Sigmoid colon (tissue), 7 donors: Measurements from ENCODE around the gene WWC2. TPM values are rescaled to one million over a fixed set of nuclear protein-coding genes. Genes with fewer than 3 reads are reported as not detected.

Experiments
- DNase-seq: peaks from one replicate; pipeline ENCODE4 v3.0.0-alpha.2; 2019
- H3K27ac ChIP-seq, 4 donors: fragments of 200-600 bp; sonication (generic); one replicate each; pipeline ENCODE4 v1.5.1; 2016 to 2019; ENCODE audit warnings: mild to moderate bottlenecking in 1 of 4
- H3K27me3 ChIP-seq, 3 donors: fragments of 200-600 bp; sonication (generic); one replicate each; pipeline ENCODE4 v1.5.1; 2019; ENCODE audit warnings: mild to moderate bottlenecking in 1 of 3
- H3K36me3 ChIP-seq, 4 donors: fragments of 200-600 bp; sonication (generic); one replicate each; pipeline ENCODE4 v1.5.1; 2016 to 2019
- H3K4me1 ChIP-seq, 4 donors: fragments of 200-600 bp; sonication (generic); one replicate each; pipeline ENCODE4 v1.5.1; 2017 to 2019
- H3K4me3 ChIP-seq, 4 donors: fragments of 200-600 bp; sonication (generic); one replicate each; pipeline ENCODE4 v1.5.1; 2017 to 2019; ENCODE audit warnings: mild to moderate bottlenecking in 2 of 4, moderate library complexity in 1 of 4
- H3K9me3 ChIP-seq, 4 donors: fragments of 200-600 bp in 3 of 4; sonication (generic) in 3 of 4; one replicate each; pipeline versions ENCODE4 v1.5.1 to v1.6.1; 2013 to 2019
- EP300 ChIP-seq, 4 donors: sonication (generic); formaldehyde crosslinking; IDR thresholded peaks; one replicate each; pipeline ENCODE4 v1.6.1; 2017; ENCODE audit warnings: antibody characterized with exemption in 4 of 4
- POLR2A ChIP-seq, 2 donors: fragments of 450-650 bp; IDR thresholded peaks; one replicate each; pipeline ENCODE4 v1.6.1; 2016; ENCODE audit warnings: antibody characterized with exemption in 2 of 2, mild to moderate bottlenecking in 2 of 2, moderate library complexity in 2 of 2
- POLR2AphosphoS5 ChIP-seq, 4 donors: sonication (generic); formaldehyde crosslinking; IDR thresholded peaks; one replicate each; pipeline ENCODE4 v1.6.1; 2017; ENCODE audit warnings: antibody characterized with exemption in 4 of 4
- WGBS, 2 donors: extraction: QIAGEN DNeasy Blood & Tissue Kit; methylation state at CpG; one replicate each; pipeline ENCODE4 v1.1.7; 2013; 5-methylcytosine and 5-hydroxymethylcytosine counted together
- intact Hi-C: fragments of 100-400 bp; cut with DNase I; formaldehyde crosslinking; loops from one replicate; pipeline ENCODE4 v1.15.1; 2023
- polyA plus RNA-seq, 3 donors: library from polyadenylated mRNA; stranded (reverse); fragments of 200-250 nt; gene quantifications; one replicate each; pipeline ENCODE4 v1.2.3, GENCODE V29; 2013
- total RNA-seq, 4 donors: library from RNA; depleted of rRNA; stranded (reverse); fragments of >200 nt; gene quantifications; one replicate each; pipeline ENCODE4 v1.1.0, GENCODE V29; 2016
- TF ChIP-seq, protein P1 (sequence below), 4 experiments: fragments of 450-650 bp in 3 of 4; fragments of 200-600 bp in 1 of 4; IDR thresholded peaks; one replicate each; pipeline ENCODE4 v1.5.1; 2016 to 2019; ENCODE audit warnings: antibody characterized with exemption in 4 of 4, mild to moderate bottlenecking in 3 of 4, moderate library complexity in 2 of 4
- donor health status: healthy with polysubstance abuse.
- donor health status: Bipolar disorder and iron deficiency.
- donor health status: healthy.

WWC2 gene
- total and polyA plus RNA-seq, 7 donors: 1.2 to 53.5 (median 27.0) TPM

DNA sequence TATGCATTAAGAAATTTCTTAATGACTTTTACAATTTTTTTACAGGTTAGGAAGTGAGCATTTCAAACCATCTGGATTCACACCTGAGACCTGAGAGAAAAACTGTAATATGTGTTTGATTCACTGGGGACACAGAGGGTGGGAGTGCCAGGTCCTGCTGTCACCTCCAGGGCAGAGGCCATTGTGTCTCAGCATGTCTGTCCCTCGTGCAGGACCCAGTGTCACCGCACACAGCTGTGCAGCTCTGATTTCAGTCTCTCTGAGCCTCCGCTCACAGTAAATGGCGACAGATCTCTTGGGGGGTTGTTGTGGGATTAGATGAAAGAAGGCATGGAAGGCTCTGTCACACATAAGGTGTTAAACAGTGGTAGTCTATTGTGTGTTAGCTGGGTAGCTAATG lies 246.2 kb downstream of the WWC2 start:
- Histone ChIP-seq H3K27ac (no peak overlapping the region), H3K36me3 (no peaks in the 10 kb centered on the region), H3K9me3 (no peaks in the 10 kb centered on the region), H3K27me3 (peaks cover 0 to 27% (median 3%) of the 10 kb centered on the region in 3 donors), H3K4me1 (peaks cover 0 to 8% (median 3%) of the 10 kb centered on the region in 4 donors), H3K4me3 (no peak overlapping the region)
- intact Hi-C loops: no loop called here
- TF ChIP-seq EP300 (IDR thresholded peaks at IDR 0.05) (no peak), POLR2AphosphoS5 (IDR thresholded peaks at IDR 0.05) (no peak), POLR2A (IDR thresholded peaks at IDR 0.05) (no peak)
- TF ChIP-seq, protein P1, sequence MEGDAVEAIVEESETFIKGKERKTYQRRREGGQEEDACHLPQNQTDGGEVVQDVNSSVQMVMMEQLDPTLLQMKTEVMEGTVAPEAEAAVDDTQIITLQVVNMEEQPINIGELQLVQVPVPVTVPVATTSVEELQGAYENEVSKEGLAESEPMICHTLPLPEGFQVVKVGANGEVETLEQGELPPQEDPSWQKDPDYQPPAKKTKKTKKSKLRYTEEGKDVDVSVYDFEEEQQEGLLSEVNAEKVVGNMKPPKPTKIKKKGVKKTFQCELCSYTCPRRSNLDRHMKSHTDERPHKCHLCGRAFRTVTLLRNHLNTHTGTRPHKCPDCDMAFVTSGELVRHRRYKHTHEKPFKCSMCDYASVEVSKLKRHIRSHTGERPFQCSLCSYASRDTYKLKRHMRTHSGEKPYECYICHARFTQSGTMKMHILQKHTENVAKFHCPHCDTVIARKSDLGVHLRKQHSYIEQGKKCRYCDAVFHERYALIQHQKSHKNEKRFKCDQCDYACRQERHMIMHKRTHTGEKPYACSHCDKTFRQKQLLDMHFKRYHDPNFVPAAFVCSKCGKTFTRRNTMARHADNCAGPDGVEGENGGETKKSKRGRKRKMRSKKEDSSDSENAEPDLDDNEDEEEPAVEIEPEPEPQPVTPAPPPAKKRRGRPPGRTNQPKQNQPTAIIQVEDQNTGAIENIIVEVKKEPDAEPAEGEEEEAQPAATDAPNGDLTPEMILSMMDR (IDR thresholded peaks at IDR 0.05): no peak
- 86 to 91% methylated on average over 4 of the region's 4 CpGs for WGBS, 2 donors
- no peak for DNase-seq

DNA sequence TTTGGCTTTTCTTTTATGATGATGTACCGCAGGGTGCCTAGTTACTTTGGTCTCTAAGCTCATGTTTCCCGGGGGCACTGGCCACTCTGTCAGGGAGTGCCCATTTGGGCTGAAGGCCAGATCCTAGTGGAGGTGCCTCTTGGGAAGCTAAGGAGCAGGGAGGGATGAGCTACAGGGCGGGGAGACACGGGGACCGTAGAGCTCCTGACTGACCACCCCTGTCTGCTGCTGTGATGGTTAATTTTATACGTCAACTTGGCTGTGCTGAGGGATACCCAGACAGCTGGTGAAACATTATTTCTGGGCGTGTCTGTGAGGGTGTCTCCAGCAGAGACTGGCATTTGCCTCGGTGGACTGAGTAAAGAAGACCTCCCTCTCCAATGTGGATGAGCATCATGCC lies 248.1 kb downstream of the WWC2 start:
- Histone ChIP-seq H3K9me3 (no peaks in the 10 kb centered on the region), H3K36me3 (no peaks in the 10 kb centered on the region), H3K4me3 (no peak overlapping the region), H3K27me3 (peaks cover 0 to 27% (median 3%) of the 10 kb centered on the region in 3 donors), H3K4me1 (peaks cover 0 to 8% (median 3%) of the 10 kb centered on the region in 4 donors), H3K27ac (no peak overlapping the region)
- no peak for TF ChIP-seq POLR2AphosphoS5 (IDR thresholded peaks at IDR 0.05)
- no peak for TF ChIP-seq POLR2A (IDR thresholded peaks at IDR 0.05)
- TF ChIP-seq EP300 (IDR thresholded peaks at IDR 0.05): no peak
- TF ChIP-seq, protein P1 (IDR thresholded peaks at IDR 0.05): no peak
- DNase-seq: no peak
- intact Hi-C loops: no loop called here
- WGBS, 2 donors: 58 to 84% methylated on average over 8 of the region's 8 CpGs

DNA sequence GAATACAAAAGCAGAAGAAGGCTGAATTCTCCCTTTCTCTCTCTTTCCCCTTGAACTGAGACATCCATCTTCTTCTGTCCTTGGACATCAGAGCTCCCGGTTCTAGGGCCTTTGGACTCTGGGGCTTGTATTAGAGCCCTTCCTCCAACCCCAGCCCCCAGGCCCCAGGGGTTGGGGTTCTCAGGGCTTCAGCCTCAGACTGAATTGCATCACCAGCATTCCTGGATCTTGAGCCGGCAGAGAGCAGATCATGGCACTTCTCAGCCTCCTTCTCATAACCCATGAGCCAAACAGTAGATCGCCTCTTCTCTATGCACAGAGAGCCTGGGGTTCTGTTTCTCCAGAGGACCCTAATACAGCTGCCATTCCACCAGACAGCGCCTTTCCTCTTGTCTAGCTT lies 248.5 kb downstream of the WWC2 start:
- Histone ChIP-seq H3K9me3 (no peaks in the 10 kb centered on the region), H3K4me1 (peaks cover 0 to 7% (median 3%) of the 10 kb centered on the region in 4 donors), H3K27ac (no peak overlapping the region), H3K4me3 (no peak overlapping the region), H3K36me3 (no peaks in the 10 kb centered on the region), H3K27me3 (peaks cover 0 to 23% (median 3%) of the 10 kb centered on the region in 3 donors)
- TF ChIP-seq POLR2A (IDR thresholded peaks at IDR 0.05): no peak
- TF ChIP-seq POLR2AphosphoS5 (IDR thresholded peaks at IDR 0.05): no peak
- TF ChIP-seq, protein P1 (IDR thresholded peaks at IDR 0.05): no peak
- no peak for TF ChIP-seq EP300 (IDR thresholded peaks at IDR 0.05)
- intact Hi-C loops: no loop called here
- 90 to 91% methylated on average over 4 of the region's 4 CpGs for WGBS, 2 donors
- DNase-seq: no peak

DNA sequence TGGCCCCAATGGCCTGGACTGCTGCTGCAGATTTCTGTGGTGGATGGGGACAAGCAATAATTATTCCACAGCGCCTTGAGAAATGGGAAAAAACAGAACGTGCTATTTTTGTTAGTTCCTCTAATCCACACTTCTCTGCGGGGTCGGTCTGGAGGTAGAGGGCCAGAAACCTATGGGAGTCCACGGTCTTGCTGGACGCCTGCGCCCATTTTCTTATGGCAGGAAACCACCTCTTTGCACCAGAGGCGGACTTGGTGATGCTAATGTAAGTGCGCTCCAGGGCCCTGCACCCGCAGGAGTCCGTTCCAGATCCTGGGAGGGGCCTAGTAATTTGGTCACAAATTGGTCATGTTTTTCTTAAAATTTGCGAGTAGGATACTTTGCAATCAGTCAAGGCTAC lies 249.1 kb downstream of the WWC2 start:
- H3K36me3 ChIP-seq: no peaks in the 10 kb centered on the region
- peaks cover 0 to 2% (median under 1%) of the 10 kb centered on the region in 4 donors for H3K4me1 ChIP-seq
- WGBS, 2 donors: 79 to 88% methylated on average over 12 of the region's 12 CpGs
- H3K4me3 ChIP-seq: no peak overlapping the region
- peaks cover 0 to 17% (median 3%) of the 10 kb centered on the region in 3 donors for H3K27me3 ChIP-seq
- no peak for DNase-seq
- intact Hi-C loops: no loop called here
- no peak overlapping the region for H3K27ac ChIP-seq
- no peak for TF ChIP-seq POLR2A (IDR thresholded peaks at IDR 0.05)
- TF ChIP-seq, protein P1 (IDR thresholded peaks at IDR 0.05): no peak
- TF ChIP-seq POLR2AphosphoS5 (IDR thresholded peaks at IDR 0.05): no peak
- no peak for TF ChIP-seq EP300 (IDR thresholded peaks at IDR 0.05)
- H3K9me3 ChIP-seq: no peaks in the 10 kb centered on the region
